Trophoblast cell (in vitro differentiated cells and primary cell): ENCODE results near the gene SCN3A.

Experiments
- DNase-seq, 2 donors: peaks; one replicate each; pipeline ENCODE4 v3.0.0-alpha.2; 2016
- H2AFZ ChIP-seq: 2 replicates; pipeline ENCODE4 v1.6.1; 2013; ENCODE audit warnings: low read length, moderate library complexity, mild to moderate bottlenecking; ENCODE audit not compliant: insufficient read depth, poor library complexity
- H2AK5ac ChIP-seq: 2 replicates; pipeline ENCODE4 v1.6.1; 2013; ENCODE audit warnings: mild to moderate bottlenecking, low read length
- H2BK120ac ChIP-seq: 2 replicates; pipeline ENCODE4 v1.6.1; 2013; ENCODE audit warnings: low read length, mild to moderate bottlenecking, moderate library complexity; ENCODE audit not compliant: insufficient read depth, poor library complexity
- H2BK12ac ChIP-seq: 2 replicates; pipeline ENCODE4 v1.6.1; 2013; ENCODE audit warnings: mild to moderate bottlenecking, low read length, moderate library complexity
- H2BK5ac ChIP-seq: 2 replicates; pipeline ENCODE4 v1.6.1; 2013; ENCODE audit warnings: low read length, low read depth, moderate library complexity, mild to moderate bottlenecking; ENCODE audit not compliant: poor library complexity
- H3K14ac ChIP-seq: 2 replicates; pipeline ENCODE4 v1.6.1; 2013; ENCODE audit warnings: mild to moderate bottlenecking, low read length
- H3K18ac ChIP-seq: 2 replicates; pipeline ENCODE4 v1.6.1; 2013; ENCODE audit warnings: mild to moderate bottlenecking, low read length
- H3K23ac ChIP-seq: 2 replicates; pipeline ENCODE4 v1.6.1; 2013; ENCODE audit warnings: low read length
- H3K27ac ChIP-seq: 2 replicates; pipeline ENCODE4 v1.5.1; 2013; ENCODE audit warnings: low read depth, mild to moderate bottlenecking, inconsistent platforms, low read length, moderate library complexity
- H3K27me3 ChIP-seq: 2 replicates; pipeline ENCODE4 v1.6.1; 2013; ENCODE audit warnings: inconsistent platforms, mild to moderate bottlenecking, low read length, moderate library complexity; ENCODE audit not compliant: insufficient read depth
- H3K36me3 ChIP-seq, 2 experiments: 1 replicate in 1 of 2; 2 replicates in 1 of 2; pipeline ENCODE4 v1.6.1; 2013; ENCODE audit warnings: low read length in 2 of 2, mild to moderate bottlenecking in 2 of 2, moderate library complexity in 1 of 2; ENCODE audit not compliant: insufficient read depth in 2 of 2, control insufficient read depth in 1 of 2
- H3K4ac ChIP-seq: 2 replicates; pipeline ENCODE4 v1.6.1; 2013; ENCODE audit warnings: low read depth, mild to moderate bottlenecking, low read length, moderate library complexity
- H3K4me1 ChIP-seq, 2 experiments: 1 replicate in 1 of 2; 2 replicates in 1 of 2; pipeline ENCODE4 v1.6.1; 2013; ENCODE audit warnings: low read length in 2 of 2, mild to moderate bottlenecking in 2 of 2, moderate library complexity in 1 of 2; ENCODE audit not compliant: insufficient read depth in 2 of 2, control insufficient read depth in 1 of 2
- H3K4me2 ChIP-seq: 2 replicates; pipeline ENCODE4 v1.6.1; 2013; ENCODE audit warnings: inconsistent platforms, mild to moderate bottlenecking, low read length, moderate library complexity
- H3K4me3 ChIP-seq: 2 replicates; pipeline ENCODE4 v1.5.1; 2013; ENCODE audit warnings: mild to moderate bottlenecking, low read depth, low read length, inconsistent platforms
- H3K79me1 ChIP-seq: one replicate; pipeline ENCODE4 v1.6.1; 2013; ENCODE audit warnings: low read length
- H3K79me2 ChIP-seq: 2 replicates; pipeline ENCODE4 v1.6.1; 2013; ENCODE audit warnings: low read length, mild to moderate bottlenecking; ENCODE audit not compliant: control insufficient read depth, insufficient read depth, poor library complexity
- H3K9ac ChIP-seq: 2 replicates; pipeline ENCODE4 v1.6.1; 2013; ENCODE audit warnings: mild to moderate bottlenecking, low read length
- H3K9me3 ChIP-seq: 2 replicates; pipeline ENCODE4 v1.6.1; 2013; ENCODE audit warnings: low read depth, mild to moderate bottlenecking, control low read depth, inconsistent platforms, low read length; ENCODE audit not compliant: insufficient read depth
- H4K12ac ChIP-seq: 2 replicates; pipeline ENCODE4 v1.6.1; 2013; ENCODE audit warnings: low read depth, mild to moderate bottlenecking, low read length, moderate library complexity
- H4K8ac ChIP-seq: 2 replicates; pipeline ENCODE4 v1.6.1; 2013; ENCODE audit warnings: low read depth, mild to moderate bottlenecking, low read length, moderate library complexity
- H4K91ac ChIP-seq: one replicate; pipeline ENCODE4 v1.6.1; 2013; ENCODE audit warnings: low read depth, mild to moderate bottlenecking, low read length, moderate library complexity
- WGBS: extraction: QIAGEN DNeasy Blood & Tissue Kit; methylation state at CpG from one replicate; pipeline ENCODE4 v1.1.7; 2013; ENCODE audit warnings: missing lambda C conversion rate; ENCODE audit not compliant: insufficient read length, insufficient coverage; ENCODE audit errors: extremely low coverage; 5-methylcytosine and 5-hydroxymethylcytosine counted together

Gene SCN3A

DNA sequence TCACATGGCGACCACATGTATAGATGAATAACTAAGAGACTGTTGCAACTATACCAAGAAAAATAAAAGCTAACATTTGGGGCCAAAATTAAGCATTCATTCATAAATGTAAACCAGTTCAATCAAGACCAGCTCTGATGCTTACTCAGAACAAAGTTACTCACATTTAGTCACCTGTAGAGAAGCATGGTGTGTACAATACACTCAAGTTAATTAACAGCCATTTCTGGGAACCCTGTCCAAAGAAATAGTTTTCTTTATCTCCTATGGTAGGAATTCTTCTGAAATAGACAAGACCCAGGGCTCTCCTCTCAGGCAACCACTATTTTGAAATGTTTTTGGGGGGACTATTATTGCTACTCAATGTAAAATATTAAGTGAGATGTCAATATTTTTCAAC, 1.6 kb downstream of the SCN3A start:
- no peak overlapping the region for H2BK12ac ChIP-seq
- no peaks in the 10 kb centered on the region for H3K79me2 ChIP-seq
- no peak overlapping the region for H2BK5ac ChIP-seq
- H3K79me1 ChIP-seq = no peaks in the 10 kb centered on the region
- H4K91ac ChIP-seq = no peak overlapping the region
- H3K9me3 ChIP-seq = no peaks in the 10 kb centered on the region
- no peak overlapping the region for H2AK5ac ChIP-seq
- no peak for DNase-seq
- no peak overlapping the region for H3K4me3 ChIP-seq
- H4K12ac ChIP-seq = no peak overlapping the region
- no peak overlapping the region for H2AFZ ChIP-seq
- no peak overlapping the region for H3K4ac ChIP-seq
- no peak overlapping the region for H3K9ac ChIP-seq
- H3K27me3 ChIP-seq = no peaks in the 10 kb centered on the region
- H3K4me2 ChIP-seq = no peak overlapping the region
- H3K14ac ChIP-seq = no peak overlapping the region
- H3K27ac ChIP-seq = no peak overlapping the region
- H3K18ac ChIP-seq = no peak overlapping the region
- no peak overlapping the region for H3K23ac ChIP-seq
- no peak overlapping the region for H4K8ac ChIP-seq
- H2BK120ac ChIP-seq = no peak overlapping the region
- H3K4me1 ChIP-seq = no peaks in the 10 kb centered on the region
- no peaks in the 10 kb centered on the region for H3K36me3 ChIP-seq
- no CpG with 5 or more reads among the region's 1 CpG for WGBS

DNA sequence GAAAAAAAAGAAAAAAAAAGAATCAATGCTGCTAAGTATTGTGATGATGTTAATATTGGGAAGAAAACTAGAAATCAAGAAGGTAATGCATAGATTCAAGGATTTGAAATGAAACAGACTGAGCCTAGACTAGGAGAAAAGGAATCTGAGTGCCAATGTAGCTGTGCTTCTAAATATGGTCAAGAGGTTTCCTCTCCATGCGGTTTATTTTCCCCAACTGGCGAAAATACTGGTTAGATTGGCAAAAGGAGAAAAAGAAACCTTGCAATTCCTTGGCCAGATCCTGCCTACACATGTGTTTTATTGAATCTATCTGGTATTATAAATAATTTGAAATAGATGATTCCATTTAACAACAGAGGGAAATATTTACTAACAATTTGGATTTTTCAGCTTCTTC, 5.7 kb downstream of the SCN3A start:
- Histone ChIP-seq H2AFZ (no peak overlapping the region), H3K79me2 (no peaks in the 10 kb centered on the region), H3K23ac (no peak overlapping the region), H3K4me1 (no peaks in the 10 kb centered on the region), H2AK5ac (no peak overlapping the region), H4K91ac (no peak overlapping the region), H3K18ac (no peak overlapping the region), H3K9me3 (no peaks in the 10 kb centered on the region), H4K8ac (no peak overlapping the region), H3K27ac (no peak overlapping the region), H3K27me3 (no peaks in the 10 kb centered on the region), H2BK12ac (no peak overlapping the region), H3K36me3 (no peaks in the 10 kb centered on the region), H3K14ac (no peak overlapping the region), H4K12ac (no peak overlapping the region), H2BK5ac (no peak overlapping the region), H3K79me1 (no peaks in the 10 kb centered on the region), H3K4ac (no peak overlapping the region), H2BK120ac (no peak overlapping the region), H3K4me3 (no peak overlapping the region), H3K9ac (no peak overlapping the region), H3K4me2 (no peak overlapping the region)
- no peak for DNase-seq
- WGBS = no CpG with 5 or more reads among the region's 2 CpGs

DNA sequence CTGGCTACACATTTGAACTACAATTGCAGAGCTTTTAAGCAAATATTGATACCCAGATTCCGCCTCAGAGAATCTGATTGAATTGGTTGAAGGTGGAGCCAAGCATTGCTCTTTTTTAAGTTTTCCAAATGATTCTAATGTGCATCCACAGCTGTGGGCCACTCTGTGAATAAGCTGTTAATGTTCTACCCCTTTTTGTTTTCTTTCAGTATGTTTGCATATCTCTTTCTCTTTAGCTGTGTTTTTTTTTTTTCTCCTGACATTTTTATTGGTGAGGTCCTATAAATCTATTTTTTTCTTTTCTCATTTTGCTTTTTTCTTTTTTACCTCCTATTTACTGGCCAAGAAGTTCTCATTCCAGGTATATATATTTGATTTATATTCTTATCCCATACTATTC, 6.5 kb downstream of the SCN3A start:
- H2BK120ac ChIP-seq = no peak overlapping the region
- H3K4ac ChIP-seq = no peak overlapping the region
- H2BK5ac ChIP-seq = no peak overlapping the region
- H3K79me1 ChIP-seq = no peaks in the 10 kb centered on the region
- H4K91ac ChIP-seq = no peak overlapping the region
- no peak overlapping the region for H3K4me2 ChIP-seq
- H3K4me1 ChIP-seq = no peaks in the 10 kb centered on the region
- H3K14ac ChIP-seq = no peak overlapping the region
- no peak overlapping the region for H2AK5ac ChIP-seq
- H2BK12ac ChIP-seq = no peak overlapping the region
- H3K9ac ChIP-seq = no peak overlapping the region
- no peak overlapping the region for H3K4me3 ChIP-seq
- WGBS = no CpG with 5 or more reads among the region's 1 CpG
- no peaks in the 10 kb centered on the region for H3K36me3 ChIP-seq
- no peak overlapping the region for H3K27ac ChIP-seq
- H2AFZ ChIP-seq = no peak overlapping the region
- no peak overlapping the region for H3K18ac ChIP-seq
- H3K23ac ChIP-seq = no peak overlapping the region
- no peaks in the 10 kb centered on the region for H3K9me3 ChIP-seq
- H4K12ac ChIP-seq = no peak overlapping the region
- no peaks in the 10 kb centered on the region for H3K27me3 ChIP-seq
- H3K79me2 ChIP-seq = no peaks in the 10 kb centered on the region
- H4K8ac ChIP-seq = no peak overlapping the region
- no peak for DNase-seq

DNA sequence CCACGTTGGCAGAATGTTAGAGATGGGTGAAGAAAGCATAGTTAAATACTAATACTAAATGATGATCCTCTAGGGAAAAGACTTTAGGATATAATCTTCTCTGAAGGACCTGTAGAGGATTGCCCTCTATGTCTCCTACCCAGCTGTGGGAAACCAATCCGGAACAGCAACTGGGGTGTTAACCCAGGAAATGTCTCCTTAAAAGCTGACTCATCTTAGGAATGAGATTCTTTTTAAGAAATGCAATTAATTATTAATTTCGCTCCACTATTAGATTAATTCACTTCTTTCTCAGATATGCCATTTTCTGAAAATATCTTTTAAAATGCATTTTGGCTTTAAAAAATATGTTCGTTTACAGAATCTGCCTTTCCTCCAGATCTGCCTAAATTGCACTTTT, 7.4 kb downstream of the SCN3A start:
- WGBS = no CpG with 5 or more reads among the region's 4 CpGs
- H3K79me2 ChIP-seq = no peaks in the 10 kb centered on the region
- no peak overlapping the region for H2BK5ac ChIP-seq
- no peak overlapping the region for H4K12ac ChIP-seq
- H3K9me3 ChIP-seq = no peaks in the 10 kb centered on the region
- H3K79me1 ChIP-seq = no peaks in the 10 kb centered on the region
- H2BK120ac ChIP-seq = no peak overlapping the region
- H2AK5ac ChIP-seq = no peak overlapping the region
- no peaks in the 10 kb centered on the region for H3K27me3 ChIP-seq
- H3K9ac ChIP-seq = no peak overlapping the region
- H4K8ac ChIP-seq = no peak overlapping the region
- no peak overlapping the region for H3K18ac ChIP-seq
- no peak overlapping the region for H2BK12ac ChIP-seq
- H3K27ac ChIP-seq = no peak overlapping the region
- H3K4me3 ChIP-seq = no peak overlapping the region
- H3K4ac ChIP-seq = no peak overlapping the region
- H4K91ac ChIP-seq = no peak overlapping the region
- no peaks in the 10 kb centered on the region for H3K36me3 ChIP-seq
- no peak overlapping the region for H3K14ac ChIP-seq
- H3K23ac ChIP-seq = no peak overlapping the region
- no peak for DNase-seq
- H3K4me2 ChIP-seq = no peak overlapping the region
- H3K4me1 ChIP-seq = no peaks in the 10 kb centered on the region
- H2AFZ ChIP-seq = no peak overlapping the region
